Prostate gland (tissue), 2 donors: ENCODE measurements around the gene MSH4. TPM values are rescaled to one million over a fixed set of nuclear protein-coding genes. Genes with fewer than 3 reads are reported as not detected.

Experiments
- DNase-seq: peaks from one replicate; pipeline ENCODE4 v3.0.0-alpha.2; 2019; ENCODE audit warnings: low spot score
- H3K27ac ChIP-seq, 2 donors: fragments of 200-600 bp; sonication (generic); 2 replicates each; pipeline ENCODE4 v1.5.1; 2017 to 2019
- H3K27me3 ChIP-seq: fragments of 200-600 bp; sonication (generic); replicated peaks from 2 replicates; pipeline ENCODE4 v1.5.1; 2019; ENCODE audit not compliant: insufficient read depth
- H3K36me3 ChIP-seq, 2 donors: fragments of 200-600 bp; sonication (generic); 1 replicate in 1 of 2; 2 replicates in 1 of 2; pipeline versions ENCODE4 v1.5.1 to v1.8.1; 2017 to 2019
- H3K4me1 ChIP-seq: fragments of 200-600 bp; sonication (generic); replicated peaks from 2 replicates; pipeline ENCODE4 v1.5.1; 2019
- H3K4me3 ChIP-seq, 2 donors: fragments of 200-600 bp; sonication (generic); 2 replicates each; pipeline ENCODE4 v1.5.1; 2017 to 2019
- H3K9me3 ChIP-seq: fragments of 200-600 bp; sonication (generic); 2 replicates; pipeline ENCODE4 v1.5.1; 2017
- CTCF ChIP-seq, 4 experiments: fragments of 200-600 bp in 2 of 4; fragments of 450-650 bp in 2 of 4; sonication (generic) in 2 of 4; IDR thresholded peaks; 1 replicate in 3 of 4; 2 replicates in 1 of 4; pipeline ENCODE4 v1.5.1; 2016 to 2019; ENCODE audit warnings: antibody characterized with exemption in 4 of 4, mild to moderate bottlenecking in 2 of 4, moderate library complexity in 2 of 4
- POLR2A ChIP-seq: fragments of 450-650 bp; IDR thresholded peaks from one replicate; pipeline ENCODE4 v1.6.1; 2016; ENCODE audit warnings: antibody characterized with exemption, mild to moderate bottlenecking
- POLR2AphosphoS5 ChIP-seq: sonication (generic); formaldehyde crosslinking; IDR thresholded peaks from one replicate; pipeline ENCODE4 v1.6.1; 2017; ENCODE audit warnings: antibody characterized with exemption
- WGBS: methylation state at CpG from one replicate; pipeline ENCODE4 v1.1.5; 2018; 5-methylcytosine and 5-hydroxymethylcytosine counted together
- intact Hi-C: fragments of 100-400 bp; cut with DNase I; formaldehyde crosslinking; loops from one replicate; pipeline ENCODE4 v1.14.2; 2022
- total RNA-seq, 2 donors: library from RNA; depleted of rRNA; stranded (reverse); fragments of >200 nt; gene quantifications; one replicate each; pipeline ENCODE4 v1.1.0, GENCODE V29; 2016

The MSH4 gene
- total RNA-seq, 2 donors from 2014 or later: 0.05 to 0.91 TPM

- peaks cover 0 to 7% of the 10 kb centered on the region in 2 donors for H3K36me3 ChIP-seq
- intact Hi-C loops: loop anchor here (5.0 kb wide), 1 partner anchor 68 kb away; the partner anchor contains the start of gene ACADM
- no peak overlapping the region for H3K4me3 ChIP-seq
These were observed 6.7 kb upstream of the MSH4 start for GRCh38 chr1:75789988-75790387.

GRCh38 chr1:75791022-75791421 lies 5.7 kb upstream of the MSH4 start:
- intact Hi-C loops: no loop called here
- Histone ChIP-seq H3K4me1 (no peaks in the 10 kb centered on the region), H3K9me3 (no peaks in the 10 kb centered on the region), H3K27me3 (no peaks in the 10 kb centered on the region), H3K4me3 (no peak overlapping the region), H3K36me3 (peaks cover 0 to 7% of the 10 kb centered on the region in 2 donors), H3K27ac (no peak overlapping the region)
- WGBS: 36% methylated on average over 1 of the region's 1 CpG
- no peak for TF ChIP-seq CTCF (IDR thresholded peaks at IDR 0.05)
- TF ChIP-seq POLR2A: no peak
- TF ChIP-seq POLR2AphosphoS5: no peak
- DNase-seq: no peak

More at GRCh38 chr1:75789988-75790387, 6.7 kb upstream of the MSH4 start:
- no peak for DNase-seq
- H3K9me3 ChIP-seq: no peaks in the 10 kb centered on the region
- H3K4me1 ChIP-seq: no peaks in the 10 kb centered on the region
- TF ChIP-seq POLR2A (no peak), CTCF (IDR thresholded peaks at IDR 0.05) (no peak), POLR2AphosphoS5 (no peak)
- no peaks in the 10 kb centered on the region for H3K27me3 ChIP-seq
- no peak overlapping the region for H3K27ac ChIP-seq

GRCh38 chr1:75792091-75792490 lies 4.6 kb upstream of the MSH4 start:
- Histone ChIP-seq H3K9me3 (no peaks in the 10 kb centered on the region), H3K36me3 (peaks cover 0 to 7% of the 10 kb centered on the region in 2 donors), H3K27me3 (no peaks in the 10 kb centered on the region), H3K27ac (no peak overlapping the region), H3K4me3 (no peak overlapping the region), H3K4me1 (no peaks in the 10 kb centered on the region)
- TF ChIP-seq POLR2AphosphoS5: no peak
- no peak for TF ChIP-seq CTCF (IDR thresholded peaks at IDR 0.05)
- no peak for TF ChIP-seq POLR2A
- intact Hi-C loops: no loop called here
- 94% methylated on average over 3 of the region's 3 CpGs for WGBS
- DNase-seq: no peak

GRCh38 chr1:75794382-75794781 lies 2.3 kb upstream of the MSH4 start:
- WGBS: 98% methylated on average over 2 of the region's 2 CpGs
- intact Hi-C loops: no loop called here

More at GRCh38 chr1:75794382-75794781, 2.3 kb upstream of the MSH4 start:
- TF ChIP-seq CTCF (IDR thresholded peaks at IDR 0.05) (no peak), POLR2A (no peak), POLR2AphosphoS5 (no peak)
- Histone ChIP-seq H3K27me3 (no peaks in the 10 kb centered on the region), H3K27ac (no peak overlapping the region), H3K4me3 (no peak overlapping the region), H3K36me3 (peaks cover 0 to 7% of the 10 kb centered on the region in 2 donors), H3K9me3 (no peaks in the 10 kb centered on the region), H3K4me1 (no peaks in the 10 kb centered on the region)
- no peak for DNase-seq
